ENCODE results near the gene KCNJ14.

GRCh38 chr19:48441360-48442050, 13.9 kb upstream of the KCNJ14 start:
- no peak for TF ChIP-seq POLR2AphosphoS5 (IDR thresholded peaks at IDR 0.05; ENCODE audit: low read depth, low read length)
- TF ChIP-seq POLR2A (IDR thresholded peaks at IDR 0.05; ENCODE audit: low read depth, low read length), result no peak

Measured in GM12892 (cell line).